ENCODE measurements around the gene BRAF. TPM values are rescaled to one million over a fixed set of nuclear protein-coding genes. Genes with fewer than 3 reads are reported as not detected.

Gene BRAF
- total and polyA plus RNA-seq, 2 donors: 11.0 to 17.3 TPM

DNA sequence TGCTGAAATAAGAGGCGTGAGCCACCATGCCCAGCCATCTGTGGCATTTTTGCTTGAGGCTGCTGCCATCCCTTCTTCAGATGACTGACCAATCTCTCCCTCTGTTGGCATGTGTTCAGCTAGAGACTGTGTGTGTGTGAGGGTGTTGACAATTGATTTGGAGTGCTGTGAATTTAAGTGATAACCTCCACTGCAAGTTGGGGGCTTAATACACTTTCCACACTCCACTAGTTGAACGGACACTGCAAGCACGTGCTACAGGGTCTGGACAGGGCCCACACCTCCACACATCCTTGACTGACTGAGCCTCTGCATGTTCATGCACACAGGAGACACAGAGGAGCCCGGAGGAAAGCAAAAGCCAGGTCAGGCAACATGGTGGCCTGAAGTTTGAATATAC lies 51.3 kb downstream of the BRAF start:
- DNase-seq (ENCODE audit: low read depth in 6 of 9, low spot score in 9 of 9): no peak
- Histone ChIP-seq H3K4me1 (ENCODE audit: control insufficient read depth in 2 of 2, insufficient read depth in 2 of 2, low read length in 2 of 2) (no peaks in the 10 kb centered on the region), H3K27me3 (ENCODE audit: control insufficient read depth in 2 of 2, insufficient read depth in 1 of 2, low read length in 1 of 2) (no peaks in the 10 kb centered on the region), H3K27ac (ENCODE audit: low read depth in 1 of 2, low read length in 1 of 2) (no peak overlapping the region), H3K9me3 (ENCODE audit: control insufficient read depth in 2 of 2, insufficient read depth in 1 of 2, low read length in 1 of 2) (no peaks in the 10 kb centered on the region), H3K4me3 (ENCODE audit: low read length in 2 of 2) (no peak overlapping the region), H3K36me3 (ENCODE audit: control insufficient read depth in 2 of 2, insufficient read depth in 2 of 2, low read length in 1 of 2) (peaks cover 0 to 4% of the 10 kb centered on the region in 2 donors)
- 88% methylated on average over 4 of the region's 4 CpGs for WGBS

DNA sequence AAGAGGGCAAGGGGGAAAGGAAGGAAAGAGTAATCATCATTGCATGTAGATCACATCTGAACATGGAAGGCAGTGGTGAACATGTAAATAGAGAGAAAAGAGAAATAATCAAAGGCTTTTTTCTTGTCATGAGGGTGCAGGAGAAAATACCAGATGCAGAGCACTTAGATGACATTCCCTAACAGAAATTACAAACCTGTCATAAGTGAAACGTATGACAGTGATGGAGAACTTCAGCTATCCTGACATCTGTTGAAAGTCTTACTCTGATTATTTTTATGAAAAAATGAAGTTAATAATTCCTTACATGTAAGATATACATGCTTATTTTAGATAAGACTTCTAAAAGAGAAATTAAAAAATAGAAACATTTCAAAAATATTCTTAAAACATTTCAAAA lies 54.7 kb downstream of the BRAF start:
- no peaks in the 10 kb centered on the region for H3K27me3 ChIP-seq (ENCODE audit: control insufficient read depth in 2 of 2, insufficient read depth in 1 of 2, low read length in 1 of 2)
- peaks cover 0 to 4% of the 10 kb centered on the region in 2 donors for H3K36me3 ChIP-seq (ENCODE audit: control insufficient read depth in 2 of 2, insufficient read depth in 2 of 2, low read length in 1 of 2)
- peaks cover 0 to 3% of the 10 kb centered on the region in 2 donors for H3K4me1 ChIP-seq (ENCODE audit: control insufficient read depth in 2 of 2, insufficient read depth in 2 of 2, low read length in 2 of 2)
- 79% methylated on average over 1 of the region's 1 CpG for WGBS
- H3K4me3 ChIP-seq (ENCODE audit: low read length in 2 of 2): no peak overlapping the region
- H3K9me3 ChIP-seq (ENCODE audit: control insufficient read depth in 2 of 2, insufficient read depth in 1 of 2, low read length in 1 of 2): no peaks in the 10 kb centered on the region
- H3K27ac ChIP-seq (ENCODE audit: low read depth in 1 of 2, low read length in 1 of 2): no peak overlapping the region
- no peak for DNase-seq (ENCODE audit: low read depth in 6 of 9, low spot score in 9 of 9)

GRCh38 chr7:140869430-140869829 lies 55.3 kb downstream of the BRAF start:
- DNase-seq (ENCODE audit: low read depth in 6 of 9, low spot score in 9 of 9): no peak
- no peaks in the 10 kb centered on the region for H3K9me3 ChIP-seq (ENCODE audit: control insufficient read depth in 2 of 2, insufficient read depth in 1 of 2, low read length in 1 of 2)
- peaks cover 0 to 4% of the 10 kb centered on the region in 2 donors for H3K36me3 ChIP-seq (ENCODE audit: control insufficient read depth in 2 of 2, insufficient read depth in 2 of 2, low read length in 1 of 2)
- H3K4me3 ChIP-seq (ENCODE audit: low read length in 2 of 2): no peak overlapping the region
- H3K4me1 ChIP-seq (ENCODE audit: control insufficient read depth in 2 of 2, insufficient read depth in 2 of 2, low read length in 2 of 2): peaks cover 0 to 3% of the 10 kb centered on the region in 2 donors
- H3K27ac ChIP-seq (ENCODE audit: low read depth in 1 of 2, low read length in 1 of 2): no peak overlapping the region
- 98% methylated on average over 8 of the region's 8 CpGs for WGBS
- H3K27me3 ChIP-seq (ENCODE audit: control insufficient read depth in 2 of 2, insufficient read depth in 1 of 2, low read length in 1 of 2): no peaks in the 10 kb centered on the region

GRCh38 chr7:140867467-140868462 lies 57.0 kb downstream of the BRAF start:
- Histone ChIP-seq H3K9me3 (ENCODE audit: control insufficient read depth in 2 of 2, insufficient read depth in 1 of 2, low read length in 1 of 2) (no peaks in the 10 kb centered on the region), H3K36me3 (ENCODE audit: control insufficient read depth in 2 of 2, insufficient read depth in 2 of 2, low read length in 1 of 2) (peaks cover 0 to 3% of the 10 kb centered on the region in 2 donors), H3K4me1 (ENCODE audit: control insufficient read depth in 2 of 2, insufficient read depth in 2 of 2, low read length in 2 of 2) (peaks cover 0 to 3% of the 10 kb centered on the region in 2 donors), H3K4me3 (ENCODE audit: low read length in 2 of 2) (no peak overlapping the region), H3K27ac (ENCODE audit: low read depth in 1 of 2, low read length in 1 of 2) (no peak overlapping the region), H3K27me3 (ENCODE audit: control insufficient read depth in 2 of 2, insufficient read depth in 1 of 2, low read length in 1 of 2) (no peaks in the 10 kb centered on the region)
- WGBS: 98% methylated on average over 5 of the region's 5 CpGs
- DNase-seq (ENCODE audit: low read depth in 6 of 9, low spot score in 9 of 9): no peak

DNA sequence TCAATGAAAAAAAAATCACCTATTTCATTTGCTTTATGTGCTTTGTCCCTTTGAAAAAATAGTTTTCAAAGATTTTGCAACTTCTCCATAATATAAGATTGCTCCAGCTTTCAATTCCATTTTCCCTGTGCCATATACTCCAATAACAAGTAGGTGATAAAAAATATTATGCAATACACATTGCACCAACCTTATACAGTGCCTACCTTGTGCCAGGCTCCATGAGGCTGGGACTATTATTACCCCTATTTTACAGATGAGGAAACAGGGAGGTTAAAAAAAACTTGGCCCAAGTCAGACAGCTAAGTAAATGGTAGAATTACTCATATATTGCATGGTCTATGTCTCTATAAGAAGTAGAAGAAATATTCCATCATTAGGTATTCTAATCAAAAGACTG lies 57.8 kb downstream of the BRAF start:
- Histone ChIP-seq H3K4me3 (ENCODE audit: low read length in 2 of 2) (no peak overlapping the region), H3K27ac (ENCODE audit: low read depth in 1 of 2, low read length in 1 of 2) (no peak overlapping the region), H3K4me1 (ENCODE audit: control insufficient read depth in 2 of 2, insufficient read depth in 2 of 2, low read length in 2 of 2) (peaks cover 0 to 3% of the 10 kb centered on the region in 2 donors), H3K27me3 (ENCODE audit: control insufficient read depth in 2 of 2, insufficient read depth in 1 of 2, low read length in 1 of 2) (no peaks in the 10 kb centered on the region), H3K9me3 (ENCODE audit: control insufficient read depth in 2 of 2, insufficient read depth in 1 of 2, low read length in 1 of 2) (no peaks in the 10 kb centered on the region), H3K36me3 (ENCODE audit: control insufficient read depth in 2 of 2, insufficient read depth in 2 of 2, low read length in 1 of 2) (peaks cover 0 to 3% of the 10 kb centered on the region in 2 donors)
- DNase-seq (ENCODE audit: low read depth in 6 of 9, low spot score in 9 of 9): no peak

GRCh38 chr7:140864732-140865131 lies 60.0 kb downstream of the BRAF start:
- Histone ChIP-seq H3K9me3 (ENCODE audit: control insufficient read depth in 2 of 2, insufficient read depth in 1 of 2, low read length in 1 of 2) (no peaks in the 10 kb centered on the region), H3K27ac (ENCODE audit: low read depth in 1 of 2, low read length in 1 of 2) (no peak overlapping the region), H3K4me1 (ENCODE audit: control insufficient read depth in 2 of 2, insufficient read depth in 2 of 2, low read length in 2 of 2) (peaks cover 0 to 3% of the 10 kb centered on the region in 2 donors), H3K27me3 (ENCODE audit: control insufficient read depth in 2 of 2, insufficient read depth in 1 of 2, low read length in 1 of 2) (no peaks in the 10 kb centered on the region), H3K36me3 (ENCODE audit: control insufficient read depth in 2 of 2, insufficient read depth in 2 of 2, low read length in 1 of 2) (peaks cover 0 to 3% of the 10 kb centered on the region in 2 donors), H3K4me3 (ENCODE audit: low read length in 2 of 2) (no peak overlapping the region)
- DNase-seq (ENCODE audit: low read depth in 6 of 9, low spot score in 9 of 9): no peak
- WGBS: 97% methylated on average over 3 of the region's 3 CpGs

GRCh38 chr7:140863867-140864266 lies 60.9 kb downstream of the BRAF start:
- H3K4me3 ChIP-seq (ENCODE audit: low read length in 2 of 2): no peak overlapping the region
- no peaks in the 10 kb centered on the region for H3K27me3 ChIP-seq (ENCODE audit: control insufficient read depth in 2 of 2, insufficient read depth in 1 of 2, low read length in 1 of 2)
- H3K27ac ChIP-seq (ENCODE audit: low read depth in 1 of 2, low read length in 1 of 2): no peak overlapping the region
- DNase-seq (ENCODE audit: low read depth in 6 of 9, low spot score in 9 of 9): no peak
- 98% methylated on average over 4 of the region's 4 CpGs for WGBS
- no peaks in the 10 kb centered on the region for H3K9me3 ChIP-seq (ENCODE audit: control insufficient read depth in 2 of 2, insufficient read depth in 1 of 2, low read length in 1 of 2)
- H3K4me1 ChIP-seq (ENCODE audit: control insufficient read depth in 2 of 2, insufficient read depth in 2 of 2, low read length in 2 of 2): peaks cover 0 to 3% of the 10 kb centered on the region in 2 donors
- H3K36me3 ChIP-seq (ENCODE audit: control insufficient read depth in 2 of 2, insufficient read depth in 2 of 2, low read length in 1 of 2): peaks cover 0 to 3% of the 10 kb centered on the region in 2 donors

DNA sequence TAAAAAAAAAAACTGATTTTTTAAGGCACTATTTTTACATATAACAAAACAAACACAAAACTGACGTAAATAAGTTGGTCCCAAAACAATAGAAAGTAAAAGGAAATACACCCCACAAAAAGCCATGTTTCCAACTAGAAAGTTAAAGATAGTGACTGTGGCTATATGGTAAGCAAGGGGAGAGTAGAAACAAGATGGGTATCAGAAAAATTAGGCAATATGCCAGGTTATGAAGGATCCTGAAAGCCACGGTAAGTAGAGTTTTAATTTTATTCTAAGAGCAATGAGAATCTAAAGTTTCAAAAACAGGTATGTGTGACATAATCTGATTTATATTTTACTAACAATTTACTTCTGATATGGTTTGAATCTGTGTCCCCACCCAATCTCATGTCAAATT lies 61.5 kb downstream of the BRAF start:
- Histone ChIP-seq H3K9me3 (ENCODE audit: control insufficient read depth in 2 of 2, insufficient read depth in 1 of 2, low read length in 1 of 2) (no peaks in the 10 kb centered on the region), H3K27me3 (ENCODE audit: control insufficient read depth in 2 of 2, insufficient read depth in 1 of 2, low read length in 1 of 2) (no peaks in the 10 kb centered on the region), H3K4me3 (ENCODE audit: low read length in 2 of 2) (no peak overlapping the region), H3K27ac (ENCODE audit: low read depth in 1 of 2, low read length in 1 of 2) (no peak overlapping the region), H3K4me1 (ENCODE audit: control insufficient read depth in 2 of 2, insufficient read depth in 2 of 2, low read length in 2 of 2) (peaks cover 0 to 3% of the 10 kb centered on the region in 2 donors), H3K36me3 (ENCODE audit: control insufficient read depth in 2 of 2, insufficient read depth in 2 of 2, low read length in 1 of 2) (peaks cover 0 to 3% of the 10 kb centered on the region in 2 donors)
- DNase-seq (ENCODE audit: low read depth in 6 of 9, low spot score in 9 of 9): no peak
- WGBS: 97% methylated on average over 2 of the region's 2 CpGs

GRCh38 chr7:140857048-140857447 lies 67.7 kb downstream of the BRAF start:
- no peaks in the 10 kb centered on the region for H3K36me3 ChIP-seq (ENCODE audit: control insufficient read depth in 2 of 2, insufficient read depth in 2 of 2, low read length in 1 of 2)
- H3K4me3 ChIP-seq (ENCODE audit: low read length in 2 of 2): no peak overlapping the region
- DNase-seq (ENCODE audit: low read depth in 6 of 9, low spot score in 9 of 9): no peak
- H3K27ac ChIP-seq (ENCODE audit: low read depth in 1 of 2, low read length in 1 of 2): no peak overlapping the region
- no peaks in the 10 kb centered on the region for H3K9me3 ChIP-seq (ENCODE audit: control insufficient read depth in 2 of 2, insufficient read depth in 1 of 2, low read length in 1 of 2)
- no peaks in the 10 kb centered on the region for H3K4me1 ChIP-seq (ENCODE audit: control insufficient read depth in 2 of 2, insufficient read depth in 2 of 2, low read length in 2 of 2)
- WGBS: 95% methylated on average over 2 of the region's 2 CpGs
- H3K27me3 ChIP-seq (ENCODE audit: control insufficient read depth in 2 of 2, insufficient read depth in 1 of 2, low read length in 1 of 2): no peaks in the 10 kb centered on the region
